Thoracic aorta (tissue), 2 donors: ENCODE results near the gene KIAA2012. TPM values are rescaled to one million over a fixed set of nuclear protein-coding genes. Genes with fewer than 3 reads are reported as not detected.
A peak's percentile ranks its signal among the peaks of the same experiment; 100 is the strongest.

Experiments
- ATAC-seq: fragments of 150-250 bp; one replicate; pipeline ENCODE4 v1.8.0; 2017; ENCODE audit warnings: low read depth; ENCODE audit not compliant: insufficient number of reproducible peaks, low FRiP score
- DNase-seq: peaks from one replicate; pipeline ENCODE4 v3.0.0-alpha.2; 2020; ENCODE audit warnings: low spot score
- H3K27ac ChIP-seq, 2 donors: fragments of 200-600 bp; sonication (generic); 1 replicate in 1 of 2; 2 replicates in 1 of 2; pipeline ENCODE4 v1.5.1; 2016; ENCODE audit warnings: mild to moderate bottlenecking in 2 of 2, moderate library complexity in 2 of 2
- H3K27me3 ChIP-seq: fragments of 200-600 bp; sonication (generic); replicated peaks from 2 replicates; pipeline ENCODE4 v1.6.0; 2016; ENCODE audit warnings: mild to moderate bottlenecking; ENCODE audit not compliant: insufficient read depth
- H3K36me3 ChIP-seq: fragments of 200-600 bp; sonication (generic); one replicate; pipeline ENCODE4 v1.5.1; 2016
- H3K4me1 ChIP-seq, 2 donors: fragments of 200-600 bp; sonication (generic); 1 replicate in 1 of 2; 2 replicates in 1 of 2; pipeline versions ENCODE4 v1.5.1 to v1.6.0; 2016; ENCODE audit warnings: low read depth in 2 of 2, mild to moderate bottlenecking in 1 of 2; ENCODE audit not compliant: control insufficient read depth in 1 of 2
- H3K4me3 ChIP-seq: fragments of 200-600 bp; sonication (generic); 2 replicates; pipeline ENCODE4 v1.5.1; 2016; ENCODE audit warnings: mild to moderate bottlenecking
- H3K9me3 ChIP-seq: fragments of 200-600 bp; sonication (generic); 2 replicates; pipeline ENCODE4 v1.5.1; 2016
- total RNA-seq, 2 donors: library from RNA; depleted of rRNA; stranded (reverse); fragments of >200 nt; gene quantifications; one replicate each; pipeline versions ENCODE4 v1.1.0 to v1.2.3, GENCODE V29; 2016
- TF ChIP-seq, protein P1 (sequence below): fragments of 200-600 bp; sonication (generic); IDR thresholded peaks from one replicate; pipeline ENCODE4 v1.5.1; 2019; ENCODE audit warnings: antibody characterized with exemption

The KIAA2012 gene
- total RNA-seq, 2 donors from 2014 or later = not detected

DNA sequence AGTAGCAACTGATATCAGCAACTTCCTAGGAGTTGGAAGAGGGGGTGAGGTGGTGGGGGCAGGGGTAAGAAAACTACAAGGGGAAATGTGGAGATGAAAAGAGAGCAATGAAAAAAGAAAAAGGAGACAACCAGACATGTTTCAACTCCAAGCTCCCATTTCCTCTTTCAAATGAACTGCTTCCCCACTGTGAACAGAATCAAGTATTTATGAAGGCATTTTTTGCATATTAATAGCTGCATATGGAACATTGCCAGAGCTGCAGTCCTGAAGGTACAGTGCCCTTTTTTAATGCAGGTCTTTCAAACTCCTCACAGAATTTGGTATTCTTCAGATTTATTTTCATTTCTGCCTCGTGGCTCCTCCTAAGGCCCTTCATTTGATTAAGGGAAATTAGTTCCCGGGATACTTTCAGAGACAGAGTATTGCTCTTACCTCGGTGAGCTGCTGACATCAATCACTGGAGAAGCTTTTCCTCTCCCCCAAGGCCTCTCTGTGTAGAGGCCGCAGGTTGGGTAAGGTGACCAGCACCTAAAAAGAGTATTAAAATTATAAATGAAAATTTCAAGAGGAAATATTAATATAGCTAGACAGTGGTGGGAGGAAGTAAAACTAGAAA is 68.4 kb downstream of the KIAA2012 start:
- Histone ChIP-seq H3K27ac (no peak overlapping the region), H3K9me3 (no peaks in the 10 kb centered on the region), H3K4me3 (no peak overlapping the region), H3K27me3 (no peaks in the 10 kb centered on the region), H3K36me3 (no peaks in the 10 kb centered on the region), H3K4me1 (no peaks in the 10 kb centered on the region)
- ATAC-seq (no peak), DNase-seq (no peak)
- TF ChIP-seq, protein P1, sequence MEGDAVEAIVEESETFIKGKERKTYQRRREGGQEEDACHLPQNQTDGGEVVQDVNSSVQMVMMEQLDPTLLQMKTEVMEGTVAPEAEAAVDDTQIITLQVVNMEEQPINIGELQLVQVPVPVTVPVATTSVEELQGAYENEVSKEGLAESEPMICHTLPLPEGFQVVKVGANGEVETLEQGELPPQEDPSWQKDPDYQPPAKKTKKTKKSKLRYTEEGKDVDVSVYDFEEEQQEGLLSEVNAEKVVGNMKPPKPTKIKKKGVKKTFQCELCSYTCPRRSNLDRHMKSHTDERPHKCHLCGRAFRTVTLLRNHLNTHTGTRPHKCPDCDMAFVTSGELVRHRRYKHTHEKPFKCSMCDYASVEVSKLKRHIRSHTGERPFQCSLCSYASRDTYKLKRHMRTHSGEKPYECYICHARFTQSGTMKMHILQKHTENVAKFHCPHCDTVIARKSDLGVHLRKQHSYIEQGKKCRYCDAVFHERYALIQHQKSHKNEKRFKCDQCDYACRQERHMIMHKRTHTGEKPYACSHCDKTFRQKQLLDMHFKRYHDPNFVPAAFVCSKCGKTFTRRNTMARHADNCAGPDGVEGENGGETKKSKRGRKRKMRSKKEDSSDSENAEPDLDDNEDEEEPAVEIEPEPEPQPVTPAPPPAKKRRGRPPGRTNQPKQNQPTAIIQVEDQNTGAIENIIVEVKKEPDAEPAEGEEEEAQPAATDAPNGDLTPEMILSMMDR = no peak

DNA sequence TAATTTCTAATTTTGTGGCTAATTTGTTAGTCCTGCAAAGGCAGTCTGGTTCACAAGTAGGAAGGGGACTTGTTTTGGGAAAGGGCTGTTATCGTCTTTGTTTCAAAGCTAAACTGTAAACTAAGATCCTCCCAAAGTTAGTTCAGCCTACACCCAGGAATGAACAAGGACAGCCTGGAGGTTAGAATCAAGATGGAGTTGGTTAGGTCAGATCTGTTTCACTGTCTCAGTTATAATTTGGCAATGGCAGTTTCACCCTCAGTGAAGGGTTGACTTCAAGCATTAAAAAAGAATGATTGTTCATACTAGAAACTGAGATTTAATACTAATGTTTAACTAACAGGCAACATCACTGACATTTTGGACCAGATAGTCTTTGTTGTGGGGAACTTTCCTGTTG is 69.5 kb downstream of the KIAA2012 start:
- DNase-seq (no peak), ATAC-seq (no peak)
- H3K4me1 ChIP-seq = no peaks in the 10 kb centered on the region
- H3K27ac ChIP-seq = no peak overlapping the region
- H3K4me3 ChIP-seq = no peak overlapping the region
- TF ChIP-seq, protein P1 = no peak
- no peaks in the 10 kb centered on the region for H3K36me3 ChIP-seq
- H3K27me3 ChIP-seq = no peaks in the 10 kb centered on the region
- H3K9me3 ChIP-seq = no peaks in the 10 kb centered on the region

DNA sequence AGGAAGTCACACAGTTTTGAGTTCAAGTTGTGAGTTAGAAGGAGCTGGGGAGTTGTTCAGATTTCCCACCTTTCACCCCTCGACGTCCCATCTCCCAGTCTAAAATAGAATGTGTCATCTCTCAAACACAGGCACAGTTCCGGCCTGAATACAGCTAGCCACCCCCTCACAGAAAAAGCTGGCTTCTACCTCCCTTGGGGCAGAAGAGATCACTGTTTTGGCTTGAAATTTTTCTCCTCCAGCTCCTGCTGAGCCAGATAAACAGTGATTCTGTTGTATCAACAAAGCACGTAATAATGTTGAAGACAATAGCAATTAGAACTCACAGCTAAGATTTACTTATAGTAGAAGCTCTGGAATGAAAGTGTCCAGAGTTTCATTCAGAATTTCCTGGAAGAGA is 74.7 kb downstream of the KIAA2012 start:
- TF ChIP-seq, protein P1 = no peak
- Histone ChIP-seq H3K27me3 (no peaks in the 10 kb centered on the region), H3K4me1 (peaks cover 0 to 11% of the 10 kb centered on the region in 2 donors), H3K4me3 (no peak overlapping the region), H3K27ac (no peak overlapping the region), H3K9me3 (no peaks in the 10 kb centered on the region), H3K36me3 (no peaks in the 10 kb centered on the region)
- DNase-seq (no peak), ATAC-seq (no peak)

DNA sequence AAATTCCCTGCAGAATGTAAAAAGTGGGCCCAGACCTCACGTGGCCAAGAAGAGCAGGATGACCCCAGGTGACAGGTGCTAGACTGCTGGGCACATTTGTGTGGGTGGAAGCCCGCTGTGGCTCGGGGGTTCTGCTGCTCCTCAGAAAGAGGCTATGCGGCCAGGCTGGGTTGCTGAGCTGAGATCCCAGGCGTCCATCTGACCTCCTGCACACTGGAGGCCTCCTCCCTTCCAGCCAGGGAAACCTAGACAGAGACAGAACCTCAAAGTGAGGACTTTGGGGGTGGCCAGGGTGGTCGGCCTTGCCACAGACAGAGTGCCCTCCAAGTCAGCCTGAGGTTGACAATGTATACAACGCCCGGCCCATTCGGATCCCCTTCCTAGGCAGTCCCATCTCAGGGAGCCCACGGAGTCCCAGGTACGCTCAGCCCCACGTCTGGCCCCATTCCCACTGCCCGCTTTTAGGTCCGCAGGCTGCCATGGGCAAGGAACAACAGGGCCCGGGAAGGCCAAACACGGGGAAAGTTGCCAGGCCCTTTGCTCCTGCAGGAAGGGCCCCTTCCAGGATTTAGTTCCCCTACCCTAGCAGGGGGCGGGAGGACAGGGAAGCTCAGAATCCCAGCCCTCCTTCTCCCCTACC is 75.6 kb downstream of the KIAA2012 start:
- Histone ChIP-seq H3K4me3 (no peak overlapping the region), H3K36me3 (no peaks in the 10 kb centered on the region), H3K4me1 (peaks cover 0 to 11% of the 10 kb centered on the region in 2 donors), H3K9me3 (no peaks in the 10 kb centered on the region), H3K27me3 (no peaks in the 10 kb centered on the region), H3K27ac (no peak overlapping the region)
- TF ChIP-seq, protein P1 = no peak
- DNase-seq (no peak), ATAC-seq (no peak)

DNA sequence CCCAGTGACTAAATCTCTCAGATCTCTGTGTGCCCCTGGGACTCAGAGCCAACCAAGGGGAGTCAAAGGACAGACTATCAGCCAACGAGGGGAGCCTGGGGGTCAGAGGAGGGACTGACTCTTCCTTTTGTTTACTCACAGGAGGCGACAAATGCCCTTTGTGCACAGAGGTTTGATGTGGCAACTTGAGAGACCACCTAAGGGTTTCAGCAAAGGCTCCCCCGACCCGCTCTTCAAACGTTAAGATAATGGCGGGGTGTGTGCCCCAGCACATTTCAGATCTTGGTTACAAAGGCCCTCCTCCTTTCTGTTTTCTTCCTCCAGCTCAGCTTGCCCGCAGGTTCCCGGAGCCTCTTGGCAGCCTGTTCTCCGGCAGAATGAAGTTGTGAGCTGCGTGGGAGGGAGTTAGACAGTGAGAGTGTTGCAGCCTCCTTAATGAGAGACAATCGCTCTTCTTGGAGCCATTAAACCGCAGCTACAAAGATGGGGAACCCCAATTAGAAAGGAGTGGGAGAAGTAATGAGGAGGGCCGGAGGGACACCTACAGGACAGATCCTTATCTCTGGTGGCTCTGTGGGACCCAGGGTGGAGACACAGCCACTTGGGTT is 76.2 kb downstream of the KIAA2012 start:
- no peaks in the 10 kb centered on the region for H3K9me3 ChIP-seq
- no peaks in the 10 kb centered on the region for H3K27me3 ChIP-seq
- no peak overlapping the region for H3K27ac ChIP-seq
- TF ChIP-seq, protein P1 = no peak
- H3K36me3 ChIP-seq = no peaks in the 10 kb centered on the region
- H3K4me1 ChIP-seq = peaks cover 0 to 11% of the 10 kb centered on the region in 2 donors
- DNase-seq (no peak), ATAC-seq (no peak)
- H3K4me3 ChIP-seq = peak overlapping the region; percentile 2
